HG02981 (cell line): ENCODE measurements around the gene MRPL12.

Experiments
- ATAC-seq: cut with Tn5 transposase; IDR thresholded peaks from one replicate; pipeline ENCODE4 v1.9.1; 2021; ENCODE audit warnings: mild to moderate bottlenecking, moderate library complexity; ENCODE audit not compliant: unreplicated experiment

MRPL12 gene

DNA sequence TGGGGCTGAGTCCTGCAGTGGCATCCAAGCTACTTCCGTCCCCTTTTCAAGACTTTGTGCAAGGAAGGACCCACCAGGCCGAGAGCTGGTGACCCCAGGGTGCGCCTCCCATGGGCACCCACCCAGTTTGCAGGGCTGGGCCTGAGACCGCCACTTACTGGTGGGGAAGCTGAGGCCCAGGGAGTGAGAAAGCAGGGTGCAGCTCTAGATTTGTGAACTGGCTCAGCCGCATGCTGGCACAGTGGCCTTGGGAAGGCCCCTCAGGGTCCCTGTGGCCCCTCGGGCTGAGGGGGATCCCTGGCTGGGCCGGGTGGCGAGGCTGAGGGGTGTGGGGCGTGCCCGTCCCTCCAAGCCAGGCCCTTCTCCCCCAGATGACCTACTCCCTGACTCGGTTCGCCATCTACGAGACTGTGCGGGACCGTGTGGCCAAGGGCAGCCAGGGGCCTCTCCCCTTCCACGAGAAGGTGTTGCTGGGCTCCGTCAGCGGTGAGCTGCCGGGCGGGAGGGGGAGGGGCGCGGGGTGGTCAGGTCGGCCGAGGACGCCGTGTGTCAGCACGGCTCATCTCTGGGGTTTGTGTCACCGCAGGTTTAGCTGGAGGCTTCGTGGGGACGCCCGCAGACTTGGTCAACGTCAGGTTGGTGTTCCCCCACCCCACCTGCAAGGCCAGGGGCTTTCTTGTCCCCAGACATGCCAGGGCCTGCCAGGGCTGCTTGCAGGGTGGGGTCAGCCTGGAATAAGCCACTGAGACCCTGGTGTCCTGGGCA lies 12.1 kb downstream of the MRPL12 start:
- ATAC-seq: no peak

DNA sequence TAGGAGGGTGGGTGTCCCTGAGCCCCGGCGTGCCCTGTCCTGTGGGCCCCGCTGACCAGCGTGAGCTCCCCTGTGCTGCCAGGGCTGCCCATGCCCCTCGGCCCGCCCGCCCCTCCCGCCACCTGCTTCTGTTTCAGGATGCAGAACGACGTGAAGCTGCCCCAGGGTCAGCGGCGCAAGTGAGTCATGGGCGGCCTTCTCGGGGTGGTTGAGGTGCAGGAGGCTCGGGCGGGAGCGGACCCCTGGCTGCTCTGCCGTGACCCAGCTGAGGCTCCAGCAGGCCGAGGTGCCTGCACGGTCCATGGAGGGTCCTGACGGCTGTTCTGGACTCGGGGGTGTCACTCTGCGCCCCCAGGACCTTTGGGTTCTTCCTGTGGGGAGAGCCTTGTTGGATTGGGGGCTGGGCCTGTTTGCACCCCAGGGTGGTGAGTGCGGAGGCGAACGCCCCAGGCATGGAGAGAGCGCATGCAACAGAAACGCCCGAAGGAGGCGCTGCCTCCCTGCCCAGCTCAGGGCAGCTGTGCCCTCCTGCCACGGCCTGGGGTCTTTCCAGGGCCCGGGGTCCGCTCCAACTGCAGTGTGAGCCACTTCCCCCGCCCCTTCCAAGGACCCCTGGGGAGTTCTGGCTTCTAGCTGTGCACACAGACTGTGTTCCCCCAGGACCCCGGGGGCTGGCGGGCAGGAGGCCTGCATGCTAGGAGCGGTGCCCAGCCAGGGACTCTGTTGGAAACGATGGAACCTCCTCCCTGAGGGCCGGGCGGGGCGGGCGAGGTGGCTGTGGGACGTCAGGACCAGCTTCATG lies 12.9 kb downstream of the MRPL12 start:
- no peak for ATAC-seq

DNA sequence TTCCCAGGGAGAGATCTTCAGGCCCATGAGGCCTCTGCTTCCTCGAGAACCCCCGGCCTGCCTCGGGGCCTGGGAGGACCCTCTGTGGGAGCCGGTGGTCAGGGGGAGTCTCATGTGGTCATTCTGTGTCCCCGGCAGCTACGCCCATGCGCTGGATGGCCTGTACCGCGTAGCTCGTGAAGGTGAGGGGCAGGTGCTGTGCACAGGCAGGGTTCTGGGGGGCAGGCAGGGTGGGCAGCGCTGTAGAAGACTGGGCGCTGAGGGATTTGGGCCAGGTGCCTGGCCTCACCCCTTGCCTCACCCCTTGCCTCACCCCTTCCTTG lies 13.5 kb downstream of the MRPL12 start:
- no peak for ATAC-seq

DNA sequence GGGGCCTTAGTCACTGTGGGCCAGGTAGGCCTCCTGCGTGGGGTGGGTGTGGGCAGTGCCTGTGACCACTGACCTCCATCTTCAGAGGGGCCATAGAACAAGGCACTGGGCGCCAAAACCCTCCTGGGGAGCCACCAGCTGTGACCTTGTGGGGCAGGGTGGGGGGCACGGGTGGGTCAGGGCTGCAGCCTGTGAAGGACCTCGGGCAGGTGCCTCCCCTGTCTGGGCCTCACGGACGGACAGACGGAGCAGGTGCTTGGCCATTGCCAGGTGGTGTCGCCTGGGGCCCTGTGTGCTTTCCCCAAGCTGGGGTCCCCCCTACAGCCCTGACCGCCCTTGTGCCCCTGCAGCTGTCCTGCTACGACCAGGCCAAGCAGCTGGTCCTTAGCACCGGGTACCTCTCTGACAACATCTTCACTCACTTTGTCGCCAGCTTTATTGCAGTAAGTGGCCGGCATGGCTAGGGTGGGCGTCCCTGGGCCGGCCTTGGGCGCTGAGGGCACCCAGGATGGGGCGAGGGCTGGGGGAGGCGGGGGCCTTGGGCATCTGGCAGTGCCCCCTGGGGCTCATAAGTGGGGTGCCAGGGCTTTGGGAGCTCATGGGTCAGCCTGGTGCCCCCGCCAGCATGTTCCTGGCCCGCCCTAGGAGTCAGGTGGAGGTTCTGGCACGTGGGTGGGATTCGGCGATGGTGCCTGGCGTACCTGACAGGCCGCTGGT lies 14.0 kb downstream of the MRPL12 start:
- no peak for ATAC-seq

DNA sequence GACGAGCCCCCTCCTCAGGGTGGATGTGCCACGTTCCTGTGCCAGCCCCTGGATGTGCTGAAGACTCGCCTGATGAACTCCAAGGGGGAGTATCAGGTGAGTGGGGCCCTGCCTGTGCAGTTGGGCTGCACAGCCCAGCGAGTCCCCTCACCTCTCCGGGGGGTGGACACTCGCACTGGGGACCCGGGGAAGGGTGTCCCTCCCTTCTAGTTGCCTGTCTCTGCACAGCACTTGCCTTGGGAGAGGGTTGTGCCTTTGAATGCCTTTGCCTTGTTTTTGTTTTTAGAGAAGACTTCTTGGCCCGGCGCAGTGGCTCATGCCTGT lies 14.6 kb downstream of the MRPL12 start:
- ATAC-seq: no peak

DNA sequence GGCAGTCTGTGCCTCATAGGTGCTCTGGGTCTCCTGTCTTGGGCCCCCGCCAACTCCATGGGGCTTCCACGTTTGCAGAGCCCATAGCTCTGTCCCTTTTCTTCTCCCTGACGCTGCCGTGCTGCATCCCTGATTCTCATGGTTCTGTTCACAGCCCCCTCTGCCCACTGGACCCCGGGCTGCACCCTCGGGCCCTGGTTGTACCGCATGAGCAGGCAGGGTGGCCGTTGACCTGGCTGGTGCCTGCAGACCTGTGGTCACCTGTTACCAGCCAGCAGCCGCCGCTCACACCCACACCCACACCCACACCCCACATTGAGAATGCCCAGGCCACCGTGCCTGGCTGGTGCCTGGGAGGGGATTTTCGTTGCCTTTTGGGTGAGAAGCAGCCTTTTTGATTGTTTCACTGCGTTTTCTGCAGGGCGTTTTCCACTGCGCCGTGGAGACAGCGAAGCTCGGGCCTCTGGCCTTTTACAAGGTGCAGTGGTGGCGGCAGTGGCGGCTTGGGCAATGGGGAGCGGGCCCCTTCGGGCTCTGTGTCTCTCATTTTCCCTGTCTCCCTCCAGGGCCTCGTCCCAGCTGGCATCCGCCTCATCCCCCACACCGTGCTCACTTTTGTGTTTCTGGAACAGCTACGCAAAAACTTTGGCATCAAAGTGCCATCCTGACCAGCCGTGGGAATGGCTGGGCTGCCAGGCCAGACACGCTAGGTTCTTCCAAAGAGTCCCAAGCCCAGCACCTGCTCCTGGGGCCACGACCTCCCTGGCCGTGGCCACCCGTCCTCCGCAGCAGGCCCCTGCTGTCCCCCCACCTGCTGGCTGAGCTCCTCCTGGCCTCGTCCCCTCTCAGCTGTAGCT lies 16.5 kb downstream of the MRPL12 start:
- no peak for ATAC-seq

DNA sequence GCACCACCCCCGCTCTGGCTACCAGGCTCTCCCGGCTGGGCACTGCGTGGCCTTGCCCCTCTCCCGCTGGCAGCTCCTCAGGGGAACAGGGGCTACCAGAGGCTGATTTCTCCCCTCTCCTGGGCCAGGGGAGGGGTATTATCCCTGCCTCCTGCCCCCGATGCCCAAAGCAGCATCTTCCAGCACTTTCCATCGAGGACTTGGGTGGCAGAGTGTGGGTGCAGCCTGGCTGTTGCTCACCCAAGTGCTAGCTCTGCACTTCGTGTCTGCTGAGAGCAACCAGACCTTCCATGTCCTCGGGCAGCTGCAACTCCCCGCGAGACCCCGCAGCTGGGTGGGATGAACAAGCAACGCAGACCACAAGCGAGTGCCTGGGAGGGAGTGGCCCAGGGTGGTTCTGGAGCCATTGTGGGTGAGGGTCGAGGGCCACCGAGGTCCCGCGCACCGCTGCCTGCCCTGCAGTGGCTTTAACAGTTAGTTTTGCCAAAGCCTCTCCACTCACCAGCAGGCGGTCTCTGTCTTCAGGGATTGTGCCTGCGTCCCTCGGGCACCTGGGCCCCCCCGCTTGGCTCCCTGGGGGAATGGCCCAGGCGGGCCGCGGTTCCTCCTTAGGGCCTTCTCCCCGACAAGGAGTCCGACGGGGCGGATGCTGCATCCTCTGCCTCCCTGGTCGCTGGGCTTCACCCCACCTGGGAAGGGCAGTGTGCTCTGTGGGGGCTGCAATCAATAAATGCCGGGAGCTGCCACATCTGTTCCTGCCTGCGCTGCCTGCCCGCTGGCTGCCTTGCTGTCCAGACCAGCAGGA lies 17.3 kb downstream of the MRPL12 start:
- ATAC-seq: no peak

DNA sequence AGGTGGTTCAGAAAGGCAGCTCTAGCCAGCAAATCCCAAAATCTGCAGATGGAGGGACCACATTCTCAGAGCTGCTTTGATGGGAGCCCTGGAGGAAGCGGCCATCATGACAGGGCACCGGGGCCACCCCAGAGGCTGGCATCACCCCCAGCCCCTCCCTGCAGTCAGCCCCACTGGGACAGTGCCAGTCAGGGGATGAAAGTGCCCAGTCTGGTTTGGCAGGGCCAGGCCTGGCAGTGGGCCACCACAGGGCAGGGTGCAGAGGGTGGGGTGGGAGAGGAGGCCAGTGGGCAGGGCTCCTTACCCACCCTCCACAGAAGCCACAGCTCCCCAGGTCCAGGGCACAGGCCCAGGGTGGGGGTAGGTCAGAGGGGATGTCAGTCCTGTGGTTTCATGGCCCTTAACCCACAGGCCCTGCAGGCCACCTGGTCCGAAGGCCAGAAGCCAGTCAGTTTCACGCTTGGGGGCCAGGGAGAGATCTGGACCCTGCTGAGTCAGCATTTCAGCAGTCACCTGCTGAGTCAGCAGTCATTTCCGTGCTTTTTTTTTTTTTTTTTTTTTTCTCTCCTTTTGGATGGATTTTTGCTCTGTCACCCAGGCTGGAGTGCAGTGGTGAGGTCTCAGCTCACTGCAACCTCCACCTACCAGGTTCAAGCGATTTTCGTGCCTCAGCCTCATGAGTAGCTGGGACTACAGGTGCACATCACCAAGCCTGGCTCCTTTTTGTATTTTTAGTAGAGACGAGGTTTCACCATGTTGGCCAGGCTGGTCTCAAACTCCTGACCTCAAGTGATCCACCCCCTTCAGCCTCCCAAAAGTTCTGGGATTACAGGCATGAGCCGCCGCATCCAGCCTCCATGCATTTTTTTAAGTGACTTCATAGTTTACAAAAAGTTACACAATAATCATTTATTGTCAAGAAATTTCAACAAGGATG lies 19.3 kb downstream of the MRPL12 start:
- ATAC-seq: no peak

DNA sequence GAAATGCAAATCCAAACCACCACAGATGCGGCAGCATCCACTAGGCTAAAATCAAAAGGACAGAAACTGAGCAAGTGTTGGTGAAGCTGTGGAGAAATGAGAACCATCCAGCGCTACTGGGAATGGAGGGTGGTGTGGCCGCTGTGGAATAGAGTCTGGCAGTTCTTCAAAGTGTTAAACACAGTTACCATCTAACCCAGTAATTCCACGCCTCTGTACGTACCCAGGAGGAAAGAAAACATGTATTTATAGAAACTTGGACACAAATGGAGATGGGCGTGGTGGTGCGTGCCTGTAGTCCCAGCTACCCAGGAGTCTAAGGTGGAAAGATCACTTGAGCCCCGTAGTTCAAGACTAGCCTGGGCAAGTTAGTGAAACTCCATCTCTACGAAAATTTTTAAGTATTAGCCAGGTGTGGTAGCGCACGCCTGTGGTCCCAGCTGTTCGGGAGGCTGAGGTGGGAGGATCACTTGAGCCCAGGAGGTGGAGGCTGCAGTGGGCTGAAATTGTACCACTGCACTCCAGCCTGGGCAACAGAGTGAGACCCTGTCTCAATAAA lies 20.6 kb downstream of the MRPL12 start:
- no peak for ATAC-seq

DNA sequence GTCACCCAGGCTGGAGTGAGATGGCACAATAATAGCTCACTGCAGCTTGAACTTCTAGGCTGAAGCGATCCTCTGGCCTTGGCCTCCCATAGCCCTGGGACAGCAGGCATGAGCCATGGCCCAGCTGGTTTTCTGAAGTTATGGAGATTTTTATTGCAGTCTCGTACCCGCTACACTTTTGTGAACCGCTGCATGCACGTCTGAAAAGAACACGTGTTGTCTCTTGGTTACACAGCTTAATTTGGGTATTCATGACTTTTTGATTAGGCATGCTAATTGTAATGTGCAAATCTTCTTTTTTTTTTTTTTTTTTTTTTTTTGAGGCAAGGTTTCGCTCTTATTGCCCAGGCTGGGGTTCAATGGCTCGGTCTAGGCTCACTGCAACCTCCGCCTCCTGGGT lies 22.3 kb downstream of the MRPL12 start:
- no peak for ATAC-seq

DNA sequence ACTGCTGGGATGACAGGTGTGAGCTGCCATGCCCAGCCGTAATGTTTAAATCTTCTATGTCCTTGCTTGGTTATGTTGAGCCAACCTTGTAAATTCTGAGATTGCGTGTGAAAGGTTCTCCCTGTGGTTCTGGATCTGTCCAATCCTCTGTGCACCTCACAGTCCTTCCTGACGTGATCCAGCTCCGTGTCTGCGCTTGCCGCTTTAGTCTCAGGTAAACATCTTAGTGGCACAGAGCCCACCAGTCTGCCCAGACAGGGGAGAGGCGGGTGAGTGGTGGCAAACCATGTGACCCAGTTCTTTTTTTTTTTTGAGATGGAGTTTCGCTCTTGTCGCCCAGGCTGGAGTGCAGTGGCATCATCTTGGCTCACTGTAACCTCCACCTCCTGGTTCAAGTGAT lies 22.8 kb downstream of the MRPL12 start:
- ATAC-seq: no peak

DNA sequence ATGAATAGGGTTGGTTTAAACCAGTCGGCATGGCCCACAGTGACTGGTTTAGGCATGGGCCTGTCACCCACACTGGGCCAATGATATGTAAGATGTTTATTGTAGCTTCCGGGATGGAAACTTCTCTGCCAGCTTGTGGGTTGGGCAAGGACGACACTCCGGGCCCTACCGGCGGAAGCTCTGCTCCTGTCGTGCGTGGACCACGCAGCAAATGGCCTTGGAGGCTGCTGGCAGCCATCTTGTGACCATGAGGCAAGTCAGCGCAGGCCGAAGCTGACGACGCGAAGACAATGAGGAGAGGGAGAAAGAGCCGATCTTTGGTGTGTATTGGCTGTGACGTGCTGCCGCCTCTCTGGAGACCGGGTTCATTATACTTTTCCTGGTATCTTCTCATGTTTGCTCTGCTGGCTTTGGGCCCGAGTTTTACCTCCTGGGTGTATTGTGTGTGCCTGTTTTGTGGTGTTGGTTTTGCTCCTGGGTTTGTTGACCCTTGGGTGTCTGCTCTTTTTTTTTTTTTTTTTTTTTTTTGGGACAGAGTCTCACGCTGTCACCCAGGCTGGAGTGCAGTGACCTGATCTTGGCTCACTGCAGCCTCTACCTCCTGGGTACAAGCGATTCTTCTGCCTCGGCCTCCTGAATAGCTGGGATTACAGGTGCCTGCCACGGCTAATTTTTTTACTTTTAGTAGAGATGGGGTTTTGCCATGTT lies 24.3 kb downstream of the MRPL12 start:
- ATAC-seq: no peak

DNA sequence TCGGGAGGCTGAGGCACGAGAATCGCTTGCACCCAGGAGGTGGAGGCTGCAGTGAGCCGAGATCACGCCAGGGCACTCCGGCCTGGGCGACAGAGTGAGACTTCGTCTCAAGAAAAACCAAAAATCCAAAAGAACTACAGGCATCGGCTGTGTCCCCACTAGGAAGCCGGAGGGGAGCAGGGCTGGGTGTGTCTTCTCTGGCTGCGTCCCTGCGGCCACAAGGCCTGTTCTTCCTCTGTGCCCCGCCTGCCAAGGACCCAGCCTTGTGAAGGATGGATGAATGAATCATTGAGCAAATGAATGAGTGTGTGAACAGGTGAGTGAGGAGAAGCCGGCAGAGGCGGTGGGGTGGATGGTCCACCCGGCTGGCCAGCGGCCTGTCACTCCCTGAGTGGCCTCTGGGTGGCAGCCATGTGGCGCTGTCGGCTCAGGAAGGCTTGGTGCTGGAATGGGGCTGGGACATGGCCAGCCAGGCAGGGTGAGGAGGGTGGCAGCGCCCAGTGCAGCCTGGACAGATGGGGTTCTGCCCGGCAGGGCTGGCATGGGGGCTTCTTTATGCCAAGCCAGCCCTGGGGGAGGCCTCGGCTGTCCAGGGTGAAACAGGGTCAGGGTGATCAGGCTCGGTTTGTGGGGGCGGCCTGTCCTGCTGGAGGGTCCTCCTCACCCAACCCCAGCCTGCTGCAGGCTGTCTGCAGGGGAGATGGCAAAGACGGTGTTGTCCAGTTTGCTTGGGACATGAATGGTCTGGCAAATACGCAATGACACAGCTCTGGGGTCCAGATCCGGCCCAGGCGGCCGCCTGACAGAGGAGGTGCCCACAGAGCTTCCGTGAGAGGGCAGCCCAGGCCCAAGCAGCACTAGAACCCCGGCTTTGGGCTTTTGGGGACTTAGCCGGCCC lies 30.6 kb downstream of the MRPL12 start:
- no peak for ATAC-seq

DNA sequence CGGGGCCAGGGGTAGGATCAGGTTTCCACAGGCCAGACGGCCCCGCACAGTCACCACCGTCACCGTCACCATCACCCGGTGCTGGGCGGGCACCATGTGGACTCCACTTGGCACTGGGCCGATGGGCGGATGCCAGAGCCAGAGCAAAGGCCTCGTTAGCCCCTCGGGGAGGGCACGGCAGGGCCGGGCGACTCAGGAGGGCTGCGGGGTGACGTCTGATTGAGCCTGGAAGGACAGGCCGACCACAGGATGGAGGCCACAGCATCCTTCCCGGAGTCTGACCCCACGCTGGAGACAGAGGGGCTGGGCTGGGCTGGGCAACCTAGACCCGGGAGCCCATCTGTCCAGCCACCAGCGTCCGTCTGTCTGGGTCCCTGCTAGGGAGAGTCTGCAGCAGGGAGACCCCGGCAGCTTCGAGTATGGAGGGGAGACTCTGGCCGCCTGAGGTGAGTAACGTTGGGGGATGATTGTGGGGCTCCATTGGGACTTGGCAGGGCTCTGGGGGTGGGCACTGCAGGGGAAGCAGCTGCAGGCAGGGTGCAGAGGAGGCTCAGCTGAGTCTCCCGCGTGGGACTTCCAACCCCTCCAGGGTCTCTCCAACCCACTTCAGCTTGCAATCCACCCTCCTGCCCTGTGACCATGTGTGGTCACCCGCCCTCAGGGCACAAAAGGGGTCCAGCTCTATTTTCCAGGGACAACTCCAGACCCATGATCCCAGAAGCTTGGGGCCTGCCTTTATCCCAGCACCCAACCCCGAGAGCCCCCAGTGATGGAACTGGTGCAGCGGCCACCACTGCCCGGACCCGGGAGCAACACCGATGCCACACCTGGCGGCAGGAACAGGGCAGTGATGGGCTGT lies 31.5 kb downstream of the MRPL12 start:
- no peak for ATAC-seq

DNA sequence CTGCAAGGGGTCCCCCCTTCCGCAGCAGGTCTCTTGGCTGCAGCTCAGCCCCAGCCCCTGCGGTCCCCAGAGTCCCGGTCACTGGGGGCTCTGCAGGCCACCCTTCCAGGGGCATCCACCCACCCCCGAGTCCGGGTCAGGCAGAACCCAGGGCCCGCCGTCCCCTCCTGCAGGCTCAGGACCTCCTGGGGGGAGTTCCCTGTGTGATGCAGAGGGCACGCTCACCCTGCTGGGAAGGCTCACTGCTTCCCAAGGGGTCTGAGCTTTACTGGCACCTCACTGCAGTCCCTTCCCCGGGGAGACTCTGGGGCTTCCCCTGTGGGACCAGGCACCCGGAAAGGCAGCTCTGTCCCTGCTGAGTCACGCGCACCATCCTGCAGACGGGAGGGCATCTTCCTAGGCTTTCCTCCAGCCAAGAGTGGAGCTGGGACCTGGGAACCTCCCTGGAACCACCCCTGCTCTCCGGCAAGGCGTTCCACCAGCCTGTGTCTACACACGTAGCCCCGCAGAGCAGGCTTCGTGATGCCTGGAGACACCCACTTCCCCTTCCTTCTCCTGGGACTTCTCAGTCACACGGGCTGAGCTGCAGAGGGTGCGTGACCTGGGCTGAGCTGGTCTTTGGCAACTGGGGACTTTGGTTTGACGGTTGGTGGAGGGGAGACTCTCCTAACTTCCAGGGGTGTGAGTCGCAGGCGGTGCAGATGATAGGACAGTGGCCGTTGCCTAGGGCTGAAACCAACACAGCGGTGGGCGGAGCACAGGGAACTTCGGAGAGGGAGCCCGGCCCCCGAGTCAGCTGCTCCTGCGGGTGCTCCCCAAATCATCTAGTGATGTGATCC lies 32.3 kb downstream of the MRPL12 start:
- ATAC-seq: peak; percentile 54
